Measurements from ENCODE around the gene GSTO2.

The GSTO2 gene

GRCh38 chr10:104274762-104275721 lies 6.1 kb downstream of the GSTO2 start:
- DNase-seq (ENCODE audit: low read depth): no peak
- peak overlapping the region; percentile 42 for H3K4me3 ChIP-seq (ENCODE audit: low read depth, low read length)

GRCh38 chr10:104276192-104276591 lies 7.2 kb downstream of the GSTO2 start:
- no peak overlapping the region for H3K4me3 ChIP-seq (ENCODE audit: low read depth, low read length)
- no peak for DNase-seq (ENCODE audit: low read depth)

GRCh38 chr10:104277785-104278184 lies 8.8 kb downstream of the GSTO2 start:
- no peak for DNase-seq (ENCODE audit: low read depth)
- H3K4me3 ChIP-seq (ENCODE audit: low read depth, low read length): no peak overlapping the region

- no peak overlapping the region for H3K4me3 ChIP-seq (ENCODE audit: low read depth, low read length)
- DNase-seq (ENCODE audit: low read depth): no peak
Observed at GRCh38 chr10:104279550-104280259, 10.7 kb downstream of the GSTO2 start.

GRCh38 chr10:104281694-104282093 lies 12.7 kb downstream of the GSTO2 start:
- H3K4me3 ChIP-seq (ENCODE audit: low read depth, low read length): no peak overlapping the region
- no peak for DNase-seq (ENCODE audit: low read depth)

- H3K4me3 ChIP-seq (ENCODE audit: low read depth, low read length): no peak overlapping the region
- no peak for DNase-seq (ENCODE audit: low read depth)
Observed at GRCh38 chr10:104284846-104285245, 15.9 kb downstream of the GSTO2 start.

- DNase-seq (ENCODE audit: low read depth): no peak
Observed at GRCh38 chr10:104286939-104287338, 18.0 kb downstream of the GSTO2 start.

GRCh38 chr10:104288355-104288754 lies 19.4 kb downstream of the GSTO2 start:
- H3K4me3 ChIP-seq (ENCODE audit: low read depth, low read length): no peak overlapping the region
- DNase-seq (ENCODE audit: low read depth): no peak

More at GRCh38 chr10:104286939-104287338, 18.0 kb downstream of the GSTO2 start:
- H3K4me3 ChIP-seq (ENCODE audit: low read depth, low read length): no peak overlapping the region

- peak; percentile 58 for DNase-seq (ENCODE audit: low read depth)
Observed at GRCh38 chr10:104291439-104291951, 22.5 kb downstream of the GSTO2 start.

GRCh38 chr10:104293011-104293410 lies 24.0 kb downstream of the GSTO2 start:
- peak; percentile 55 for DNase-seq (ENCODE audit: low read depth)

More at GRCh38 chr10:104291439-104291951, 22.5 kb downstream of the GSTO2 start:
- no peak overlapping the region for H3K4me3 ChIP-seq (ENCODE audit: low read depth, low read length)

GRCh38 chr10:104293781-104294321 lies 24.9 kb downstream of the GSTO2 start:
- no peak overlapping the region for H3K4me3 ChIP-seq (ENCODE audit: low read depth, low read length)
- no peak for DNase-seq (ENCODE audit: low read depth)

More at GRCh38 chr10:104293011-104293410, 24.0 kb downstream of the GSTO2 start:
- H3K4me3 ChIP-seq (ENCODE audit: low read depth, low read length): no peak overlapping the region

- no peak overlapping the region for H3K4me3 ChIP-seq (ENCODE audit: low read depth, low read length)
Observed at GRCh38 chr10:104296687-104297436, 27.9 kb downstream of the GSTO2 start.

GRCh38 chr10:104297697-104298660 lies 29.0 kb downstream of the GSTO2 start:
- no peak overlapping the region for H3K4me3 ChIP-seq (ENCODE audit: low read depth, low read length)
- peak; percentile 84 for DNase-seq (ENCODE audit: low read depth)

More at GRCh38 chr10:104296687-104297436, 27.9 kb downstream of the GSTO2 start:
- no peak for DNase-seq (ENCODE audit: low read depth)

- DNase-seq (ENCODE audit: low read depth): peak; percentile 72
- peak overlapping the region; percentile 8 for H3K4me3 ChIP-seq (ENCODE audit: low read depth, low read length)
Observed at GRCh38 chr10:104299031-104299904, 30.3 kb downstream of the GSTO2 start.

- H3K4me3 ChIP-seq (ENCODE audit: low read depth, low read length): peak overlapping the region; percentile 20
- peak; percentile 98 for DNase-seq (ENCODE audit: low read depth)
Observed at GRCh38 chr10:104300002-104300735, 31.2 kb downstream of the GSTO2 start.

GRCh38 chr10:104300736-104301292 lies 31.8 kb downstream of the GSTO2 start:
- H3K4me3 ChIP-seq (ENCODE audit: low read depth, low read length): peak overlapping the region; percentile 20
- peak; percentile 97 for DNase-seq (ENCODE audit: low read depth)
